Neural progenitor cell (in vitro differentiated cells): ENCODE data around the gene CACNA1C.

ENCODE experiments used
- CTCF ChIP-seq: fragments of 200-600 bp; sonication (generic); IDR thresholded peaks from 2 replicates; pipeline ENCODE4 v1.5.1; 2017; ENCODE audit warnings: antibody characterized with exemption, mild to moderate bottlenecking
- EZH2 ChIP-seq: fragments of 200-600 bp; sonication (generic); IDR thresholded peaks from 2 replicates; pipeline ENCODE4 v1.6.1; 2017; ENCODE audit warnings: antibody characterized with exemption, mild to moderate bottlenecking, moderate library complexity
- EZH2phosphoT487 ChIP-seq: fragments of 200-600 bp; sonication (generic); IDR thresholded peaks from 2 replicates; pipeline ENCODE4 v1.6.1; 2017; ENCODE audit warnings: antibody characterized with exemption

- TF ChIP-seq EZH2phosphoT487 (no peak), CTCF (no peak), EZH2 (no peak)
Measured at GRCh38 chr12:2696136-2696535, 643.3 kb downstream of the CACNA1C start.
